HG03103 (cell line): ENCODE data around the gene KLHL33.

Source experiments
- ATAC-seq: cut with Tn5 transposase; IDR thresholded peaks from one replicate; pipeline ENCODE4 v1.9.1; 2021; ENCODE audit warnings: low read depth; ENCODE audit not compliant: unreplicated experiment

The KLHL33 gene

GRCh38 chr14:20415782-20416206, 20.2 kb downstream of the KLHL33 start:
- no peak for ATAC-seq

GRCh38 chr14:20413744-20414082, 22.3 kb downstream of the KLHL33 start:
- no peak for ATAC-seq

GRCh38 chr14:20412876-20413743, 22.9 kb downstream of the KLHL33 start, which contains the start of gene TEP1:
TSS of gene TEP1 (minus strand) at chr14:20413501. CDS start at chr14:20408439, 5,062 bp downstream.
- ATAC-seq: peak; percentile 58

- peak; percentile 35 for ATAC-seq
These were observed 23.6 kb downstream of the KLHL33 start for GRCh38 chr14:20412411-20412810.

GRCh38 chr14:20409226-20409625, 26.7 kb downstream of the KLHL33 start:
- ATAC-seq: no peak

GRCh38 chr14:20403521-20403920, 32.4 kb downstream of the KLHL33 start:
- ATAC-seq: no peak

GRCh38 chr14:20400965-20401593, 34.9 kb downstream of the KLHL33 start:
- ATAC-seq: no peak

GRCh38 chr14:20400589-20400964, 35.4 kb downstream of the KLHL33 start:
- ATAC-seq: no peak

GRCh38 chr14:20397511-20397910, 38.5 kb downstream of the KLHL33 start:
- ATAC-seq: no peak

GRCh38 chr14:20391505-20391904, 44.5 kb downstream of the KLHL33 start:
- ATAC-seq: no peak

GRCh38 chr14:20388159-20388558, 47.8 kb downstream of the KLHL33 start:
- no peak for ATAC-seq

- ATAC-seq: peak; percentile 74
These were observed 48.4 kb downstream of the KLHL33 start for GRCh38 chr14:20387576-20387975.

- no peak for ATAC-seq
These were observed 49.6 kb downstream of the KLHL33 start for GRCh38 chr14:20386276-20386855.

GRCh38 chr14:20384886-20385285, 51.1 kb downstream of the KLHL33 start:
- ATAC-seq: no peak

- no peak for ATAC-seq
These were observed 51.6 kb downstream of the KLHL33 start for GRCh38 chr14:20384321-20384720.

GRCh38 chr14:20383636-20384035, 52.3 kb downstream of the KLHL33 start:
- ATAC-seq: no peak

GRCh38 chr14:20383032-20383431, 52.9 kb downstream of the KLHL33 start:
- no peak for ATAC-seq

GRCh38 chr14:20382526-20382925, 53.4 kb downstream of the KLHL33 start:
- ATAC-seq: no peak

GRCh38 chr14:20381341-20381740, 54.6 kb downstream of the KLHL33 start:
- ATAC-seq: no peak

- no peak for ATAC-seq
These were observed 55.3 kb downstream of the KLHL33 start for GRCh38 chr14:20380681-20381080.

- ATAC-seq: no peak
These were observed 56.2 kb downstream of the KLHL33 start for GRCh38 chr14:20379743-20380142.

- ATAC-seq: no peak
These were observed 58.8 kb downstream of the KLHL33 start for GRCh38 chr14:20377171-20377570.
